ENCODE measurements around the gene PPP1R11. TPM values are rescaled to one million over a fixed set of nuclear protein-coding genes. Genes with fewer than 3 reads are reported as not detected.

Gene PPP1R11
- total and polyA plus RNA-seq, 9 donors, result 27.8 to 114 (median 46.2) TPM

- WGBS, 3 donors, result 19 to 32% (median 28%) methylated on average over 1 of the region's 1 CpG
- no peaks in the 10 kb centered on the region for H3K27me3 ChIP-seq
Measured at GRCh38 chr6:30096829-30097228, 29.8 kb downstream of the PPP1R11 start.

GRCh38 chr6:30097902-30098768 is 31.1 kb downstream of the PPP1R11 start:
- TF ChIP-seq, protein P1, sequence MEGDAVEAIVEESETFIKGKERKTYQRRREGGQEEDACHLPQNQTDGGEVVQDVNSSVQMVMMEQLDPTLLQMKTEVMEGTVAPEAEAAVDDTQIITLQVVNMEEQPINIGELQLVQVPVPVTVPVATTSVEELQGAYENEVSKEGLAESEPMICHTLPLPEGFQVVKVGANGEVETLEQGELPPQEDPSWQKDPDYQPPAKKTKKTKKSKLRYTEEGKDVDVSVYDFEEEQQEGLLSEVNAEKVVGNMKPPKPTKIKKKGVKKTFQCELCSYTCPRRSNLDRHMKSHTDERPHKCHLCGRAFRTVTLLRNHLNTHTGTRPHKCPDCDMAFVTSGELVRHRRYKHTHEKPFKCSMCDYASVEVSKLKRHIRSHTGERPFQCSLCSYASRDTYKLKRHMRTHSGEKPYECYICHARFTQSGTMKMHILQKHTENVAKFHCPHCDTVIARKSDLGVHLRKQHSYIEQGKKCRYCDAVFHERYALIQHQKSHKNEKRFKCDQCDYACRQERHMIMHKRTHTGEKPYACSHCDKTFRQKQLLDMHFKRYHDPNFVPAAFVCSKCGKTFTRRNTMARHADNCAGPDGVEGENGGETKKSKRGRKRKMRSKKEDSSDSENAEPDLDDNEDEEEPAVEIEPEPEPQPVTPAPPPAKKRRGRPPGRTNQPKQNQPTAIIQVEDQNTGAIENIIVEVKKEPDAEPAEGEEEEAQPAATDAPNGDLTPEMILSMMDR (IDR thresholded peaks at IDR 0.05), result no peak
- TF ChIP-seq POLR2A (IDR thresholded peaks at IDR 0.05), result no peak
- no peak for TF ChIP-seq EP300 (IDR thresholded peaks at IDR 0.05)
- intact Hi-C loops (cut with DNase I), result no loop called here
- Histone ChIP-seq H3K4me1 (ENCODE audit: insufficient read depth) (peaks cover 11% of the 10 kb centered on the region), H3K36me3 (no peaks in the 10 kb centered on the region), H3K27ac (no peak overlapping the region), H3K9me3 (no peaks in the 10 kb centered on the region), H3K27me3 (no peaks in the 10 kb centered on the region), H3K4me3 (no peak overlapping the region)
- WGBS, 3 donors, result 62 to 65% (median 64%) methylated on average over 4 of the region's 4 CpGs
- no peak for DNase-seq

More at GRCh38 chr6:30096829-30097228, 29.8 kb downstream of the PPP1R11 start:
- DNase-seq, result no peak
- Histone ChIP-seq H3K4me1 (ENCODE audit: insufficient read depth) (peaks cover 11% of the 10 kb centered on the region), H3K4me3 (no peak overlapping the region), H3K27ac (no peak overlapping the region), H3K36me3 (no peaks in the 10 kb centered on the region), H3K9me3 (no peaks in the 10 kb centered on the region)
- TF ChIP-seq POLR2A (IDR thresholded peaks at IDR 0.05) (no peak), EP300 (IDR thresholded peaks at IDR 0.05) (no peak)
- TF ChIP-seq, protein P1 (IDR thresholded peaks at IDR 0.05), result no peak
- intact Hi-C loops (cut with DNase I), result no loop called here

- no peak overlapping the region for H3K4me3 ChIP-seq
- no peak for TF ChIP-seq EP300 (IDR thresholded peaks at IDR 0.05)
- no peak for TF ChIP-seq POLR2A (IDR thresholded peaks at IDR 0.05)
Measured at GRCh38 chr6:30100154-30100553, 33.2 kb downstream of the PPP1R11 start.

GRCh38 chr6:30100585-30101443 is 33.8 kb downstream of the PPP1R11 start:
- peak overlapping the region; percentile 8 for H3K4me3 ChIP-seq
- H3K27me3 ChIP-seq, result no peaks in the 10 kb centered on the region
- H3K27ac ChIP-seq, result no peak overlapping the region
- H3K36me3 ChIP-seq, result no peaks in the 10 kb centered on the region
- H3K9me3 ChIP-seq, result no peaks in the 10 kb centered on the region
- intact Hi-C loops (cut with DNase I), result no loop called here
- peak in 4 of 5 donors; percentile 18 to 47 (median 28) for DNase-seq
- 2 to 3% (median 2%) methylated on average over 46 to 47 of the region's 47 CpGs for WGBS, 3 donors
- TF ChIP-seq, protein P1 (IDR thresholded peaks at IDR 0.05), result no peak
- TF ChIP-seq EP300 (IDR thresholded peaks at IDR 0.05), result no peak
- no peak for TF ChIP-seq POLR2A (IDR thresholded peaks at IDR 0.05)
- H3K4me1 ChIP-seq (ENCODE audit: insufficient read depth), result peaks cover 14% of the 10 kb centered on the region

More at GRCh38 chr6:30100154-30100553, 33.2 kb downstream of the PPP1R11 start:
- intact Hi-C loops (cut with DNase I), result no loop called here
- Histone ChIP-seq H3K27ac (no peak overlapping the region), H3K9me3 (no peaks in the 10 kb centered on the region), H3K27me3 (no peaks in the 10 kb centered on the region), H3K36me3 (no peaks in the 10 kb centered on the region), H3K4me1 (ENCODE audit: insufficient read depth) (peaks cover 14% of the 10 kb centered on the region)
- WGBS, 3 donors, result 20 to 25% (median 20%) methylated on average over 8 of the region's 8 CpGs
- no peak for DNase-seq
